ENCODE measurements around the gene ASIC3.

The ASIC3 gene

DNA sequence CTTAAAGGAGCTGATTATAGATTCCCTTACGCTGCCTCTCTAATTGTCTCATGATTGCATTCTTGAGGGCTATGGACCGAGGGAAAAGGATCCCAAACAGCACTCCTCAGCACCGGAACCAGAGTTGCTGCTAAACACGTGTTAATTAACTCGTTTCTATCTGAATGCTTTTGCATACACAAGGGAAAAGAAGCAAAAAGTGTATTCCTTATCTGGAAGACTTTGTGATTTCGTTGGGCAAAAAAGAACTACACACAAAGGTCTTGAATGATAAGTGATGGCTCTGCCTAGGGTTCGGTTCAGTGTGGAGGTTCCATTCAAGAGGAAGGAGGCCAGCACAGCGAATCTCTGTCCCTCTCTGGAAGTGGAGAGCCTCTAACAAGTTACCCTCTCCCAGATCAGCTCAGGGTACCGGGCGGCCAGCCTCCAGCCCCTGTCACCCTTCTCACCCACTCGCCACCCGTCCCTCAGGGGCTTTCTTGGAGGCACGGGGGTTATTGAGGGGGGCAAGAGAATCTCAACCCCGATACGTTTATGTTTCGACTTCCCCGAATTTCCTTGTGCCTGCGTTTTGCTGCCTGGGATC lies 10.5 kb downstream of the ASIC3 start:
- DNase-seq: no peak

DNA sequence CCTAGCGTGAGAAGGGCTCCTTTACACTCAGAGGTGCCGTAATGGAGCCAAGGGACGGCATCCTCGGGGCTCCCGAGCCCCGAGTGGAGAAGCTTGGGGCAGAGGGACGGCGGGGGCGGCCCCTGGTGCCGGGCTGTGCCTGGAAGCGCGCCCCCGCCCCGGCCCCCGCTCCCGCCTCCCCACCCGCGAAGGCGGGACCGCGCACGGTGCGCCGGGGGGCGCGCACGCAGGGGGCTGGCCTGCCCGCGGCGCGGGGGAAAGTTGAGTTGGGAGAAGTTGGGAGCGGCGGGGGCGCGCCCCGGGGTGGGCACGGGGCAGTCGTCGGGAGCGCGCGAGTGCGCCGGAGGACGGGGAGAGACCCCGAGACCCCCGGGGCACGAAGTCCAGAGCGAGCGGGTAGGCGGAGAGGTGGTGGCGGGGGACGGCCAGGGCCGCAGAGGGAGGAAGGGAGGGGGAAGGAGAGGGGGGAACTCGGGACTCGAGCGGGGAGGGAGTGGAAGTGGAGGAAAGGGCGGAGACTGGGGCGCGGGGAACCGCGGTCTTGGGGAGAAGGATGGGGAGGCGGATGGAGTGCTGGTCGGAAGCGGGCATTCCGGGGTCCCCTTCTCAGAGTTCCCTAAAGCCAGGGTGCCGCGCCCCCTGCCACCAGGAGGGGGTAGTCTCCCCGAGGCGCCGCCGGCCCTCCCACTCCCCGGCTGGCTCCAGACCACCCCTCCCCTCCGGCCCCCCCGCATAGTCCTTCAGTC lies 11.2 kb downstream of the ASIC3 start, which contains the start of gene SLC4A2:
TSS of gene SLC4A2 (plus strand) at position 223 of the 746 bp plus-strand sequence. CDS start 2,399 bp downstream, outside the sequence.
- peak; percentile 12 to 59 for DNase-seq

DNA sequence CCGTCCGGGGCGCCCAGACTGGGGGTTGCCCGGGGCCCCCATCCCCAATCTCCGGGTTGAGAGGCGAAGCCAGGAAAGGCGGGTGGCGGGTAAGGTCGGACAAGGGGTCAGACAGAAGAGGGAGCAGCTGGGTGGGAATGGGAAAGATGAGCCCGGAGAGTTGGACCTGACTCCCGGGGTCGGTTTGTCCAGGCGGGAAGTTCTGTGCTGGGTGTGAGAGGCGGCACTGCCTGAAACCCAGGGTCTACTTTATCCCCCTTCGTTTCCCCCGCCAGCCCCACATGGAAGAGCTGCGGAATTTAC lies 11.7 kb downstream of the ASIC3 start:
- no peak for DNase-seq

DNA sequence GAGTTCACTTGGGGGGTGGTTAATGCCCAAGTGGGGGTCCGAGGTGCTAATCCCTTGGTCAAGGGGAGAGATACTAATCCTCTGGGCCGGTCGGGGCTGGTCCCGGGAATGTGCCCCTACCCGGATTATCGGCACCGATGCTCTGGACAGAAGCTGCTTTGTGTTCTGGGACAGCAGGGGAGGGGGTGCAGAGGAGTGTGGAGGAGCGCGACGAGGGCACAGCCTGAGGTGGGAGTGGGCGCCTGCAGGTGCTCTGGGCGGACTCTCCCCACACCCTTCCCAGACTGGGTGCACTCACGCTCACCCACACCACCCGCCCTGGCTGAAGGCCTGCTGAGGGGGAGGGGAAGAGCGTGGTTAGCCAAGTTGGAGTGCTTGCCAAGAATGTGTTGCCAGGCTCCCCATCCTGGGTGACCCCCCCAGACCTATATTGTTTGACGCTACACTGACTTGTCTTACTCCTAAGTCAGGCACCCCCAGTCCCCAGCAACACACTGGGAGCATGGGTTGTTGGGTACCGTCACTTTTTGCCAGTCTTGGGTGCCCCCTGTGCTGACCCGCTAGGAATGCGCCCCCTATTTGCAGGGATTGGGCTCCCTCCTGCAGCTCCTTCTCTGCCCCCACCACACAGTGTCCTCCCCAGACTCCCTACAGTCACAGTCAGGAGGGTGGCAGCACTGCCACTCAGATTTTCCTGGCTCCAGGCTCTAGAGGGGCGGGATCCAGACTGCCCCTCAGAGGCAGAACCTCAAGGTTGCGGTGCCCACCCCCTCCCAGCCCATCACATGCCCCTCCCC lies 12.3 kb downstream of the ASIC3 start:
- DNase-seq: no peak

DNA sequence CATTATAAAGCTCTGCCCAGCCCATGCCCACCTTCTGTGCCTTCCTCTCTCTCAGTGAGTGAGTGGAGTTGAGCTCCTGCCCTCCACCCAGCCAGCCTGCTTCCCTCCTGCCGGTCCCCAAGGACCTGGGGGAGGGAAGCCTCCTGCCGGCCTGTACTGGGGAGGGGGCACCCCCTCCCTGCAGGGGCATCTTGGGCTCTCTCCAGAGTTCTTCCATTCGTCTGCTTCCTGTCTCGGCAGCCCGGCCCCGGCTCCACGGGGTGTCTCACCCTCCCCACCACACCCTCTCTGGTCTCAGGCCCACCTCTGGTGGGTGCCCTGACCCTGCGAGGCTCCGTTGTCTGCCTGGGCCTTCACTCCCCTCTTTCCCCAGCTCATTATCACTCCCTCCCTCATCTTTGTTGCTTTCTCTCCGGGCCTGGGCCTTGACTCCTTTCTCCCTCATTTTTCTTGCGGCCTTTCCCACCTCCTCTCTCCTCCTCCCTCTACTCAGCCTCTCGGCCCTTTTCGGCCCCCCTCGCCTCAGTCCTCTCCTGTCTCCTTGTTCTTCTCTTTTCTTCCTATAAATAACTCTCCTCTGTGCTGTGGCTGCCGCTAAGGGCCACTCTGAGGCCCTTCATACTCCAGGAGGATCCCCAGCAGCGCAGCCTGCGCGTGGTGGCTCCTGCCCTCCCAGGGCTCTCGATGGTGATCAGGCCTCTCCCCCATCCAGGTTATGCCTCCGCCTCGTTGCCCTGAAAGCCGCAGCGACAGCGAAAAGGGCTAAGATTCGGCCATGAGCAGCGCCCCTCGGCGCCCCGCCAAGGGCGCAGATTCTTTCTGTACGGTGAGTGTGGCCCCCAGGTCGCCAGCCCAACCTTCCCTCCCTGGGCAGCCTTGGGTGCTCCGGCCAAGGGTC lies 13.1 kb downstream of the ASIC3 start:
- DNase-seq: no peak

DNA sequence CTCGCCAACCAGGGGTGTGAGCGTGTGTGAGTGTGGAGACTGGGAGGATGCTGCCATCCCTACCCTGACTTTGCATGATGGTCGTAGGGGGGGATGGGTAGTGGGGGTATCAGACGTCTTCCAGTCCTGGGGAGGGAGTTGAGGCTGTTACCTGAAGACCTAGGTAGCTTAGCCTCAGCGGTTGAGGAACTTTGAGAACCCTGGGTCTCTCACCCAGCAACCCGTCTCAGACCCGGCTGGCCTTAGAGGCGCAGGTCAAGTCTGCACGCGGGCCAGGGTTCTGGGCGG lies 13.7 kb downstream of the ASIC3 start:
- DNase-seq: no peak

DNA sequence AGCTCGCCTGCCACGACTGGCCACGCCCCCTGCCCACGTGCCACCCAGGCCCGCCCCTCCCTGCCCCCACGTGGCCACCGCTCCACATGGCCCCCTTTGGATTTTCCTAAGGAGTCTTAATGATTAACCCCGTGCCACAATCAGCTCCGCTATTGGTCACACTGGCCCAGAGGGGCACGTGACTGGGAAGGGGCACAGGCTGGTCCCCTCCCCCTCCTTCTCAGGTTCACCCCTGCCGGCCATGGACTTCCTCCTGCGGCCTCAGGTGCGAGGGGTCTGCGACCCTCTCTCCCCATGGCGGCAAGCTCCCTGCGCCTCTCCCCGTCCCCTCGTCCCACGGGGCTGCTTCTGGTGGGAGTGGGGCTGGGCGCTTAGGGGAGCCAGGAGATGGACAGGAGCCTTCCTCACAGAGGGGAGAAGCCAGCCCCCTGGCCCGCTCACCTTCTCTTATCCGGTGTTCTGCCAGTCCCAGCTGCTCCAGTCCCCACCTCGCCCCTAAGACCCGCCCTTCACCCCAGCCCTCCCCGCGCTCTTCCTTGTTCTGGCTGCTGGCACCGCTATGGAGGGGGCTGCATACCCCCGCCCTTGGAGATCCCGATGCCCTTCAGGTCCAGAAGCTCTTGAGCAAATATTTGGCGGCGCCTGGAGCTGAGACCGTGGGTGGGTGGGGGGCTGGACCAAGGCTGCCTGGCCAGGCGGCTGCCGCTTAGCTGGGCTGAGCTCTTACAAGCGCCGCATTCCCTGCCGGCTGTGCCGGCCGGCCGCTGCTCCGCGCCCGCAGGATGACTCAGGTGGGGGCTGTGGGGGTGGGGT lies 14.3 kb downstream of the ASIC3 start:
- peak; percentile 36 to 70 for DNase-seq

DNA sequence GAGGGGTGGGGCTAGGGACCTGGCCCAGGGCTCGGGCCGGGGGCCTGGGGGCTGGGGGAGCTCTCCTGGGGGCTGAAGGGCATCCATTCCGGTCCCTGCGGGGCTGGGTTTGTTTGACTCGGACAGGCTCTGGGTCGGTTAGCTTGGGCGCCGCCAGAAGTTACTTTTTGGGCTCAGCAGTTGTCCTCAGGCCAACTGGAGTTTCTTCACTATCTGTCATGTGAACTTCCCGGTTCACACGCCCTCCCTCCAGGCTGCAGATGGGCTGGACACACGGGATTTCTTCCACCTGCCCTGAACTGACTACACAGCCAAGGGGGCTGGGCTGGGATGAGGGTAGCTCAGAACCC lies 14.9 kb downstream of the ASIC3 start:
- no peak for DNase-seq

DNA sequence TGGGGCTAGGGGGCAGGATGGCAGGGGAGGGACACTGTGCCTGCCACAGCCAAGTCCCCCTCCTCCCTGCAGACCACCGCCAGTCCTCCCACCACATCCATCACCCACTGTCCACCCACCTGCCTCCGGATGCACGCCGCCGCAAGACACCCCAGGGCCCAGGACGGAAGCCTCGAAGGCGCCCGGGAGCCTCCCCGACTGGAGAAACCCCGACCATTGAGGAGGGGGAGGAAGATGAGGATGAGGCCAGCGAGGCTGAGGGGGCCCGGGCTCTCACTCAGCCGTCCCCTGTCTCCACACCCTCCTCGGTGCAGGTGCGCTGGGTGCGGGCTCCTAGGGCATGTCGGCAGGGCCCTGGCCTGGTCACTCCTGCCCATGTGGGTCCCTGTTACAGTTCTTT lies 16.1 kb downstream of the ASIC3 start:
- DNase-seq: no peak

DNA sequence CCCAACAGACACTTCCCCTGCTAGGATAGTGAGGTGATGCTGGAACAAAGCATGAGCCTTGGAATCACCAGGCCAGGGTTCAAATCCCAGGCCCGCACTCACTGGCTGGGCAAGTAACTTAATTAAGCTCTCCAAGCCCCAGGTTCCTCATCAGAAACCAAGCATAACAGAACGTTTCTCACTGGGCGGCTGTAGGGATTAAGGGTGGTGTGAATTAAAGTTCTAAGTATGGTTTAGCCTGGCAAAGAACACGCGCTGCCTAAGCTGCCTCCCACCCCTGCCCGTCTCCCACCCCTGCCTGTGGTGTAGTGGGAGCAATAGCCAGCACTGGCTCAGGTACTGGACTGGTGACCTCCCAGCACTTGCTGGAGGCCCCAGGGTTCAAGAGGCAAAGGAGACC lies 16.7 kb downstream of the ASIC3 start:
- DNase-seq: no peak

DNA sequence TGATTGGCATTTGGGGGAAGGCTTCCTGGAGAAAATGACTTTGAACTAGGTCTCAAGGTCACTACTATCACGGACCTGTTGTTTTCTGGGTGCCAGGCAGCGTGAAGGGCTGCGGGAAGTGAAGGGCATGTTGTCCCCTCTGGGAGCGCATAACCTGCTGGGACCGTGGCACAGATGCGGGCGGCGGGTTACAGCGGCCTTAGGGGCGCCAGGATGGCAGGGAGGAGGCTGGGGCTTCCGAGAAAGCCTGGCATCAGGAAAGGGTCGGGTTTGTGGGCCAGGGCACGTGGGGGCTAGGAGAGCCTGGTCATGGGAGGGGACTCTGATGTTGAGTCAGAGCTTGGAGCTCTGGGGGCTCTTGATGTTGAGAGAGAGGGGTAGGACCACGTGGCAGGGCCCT lies 17.2 kb downstream of the ASIC3 start:
- no peak for DNase-seq

DNA sequence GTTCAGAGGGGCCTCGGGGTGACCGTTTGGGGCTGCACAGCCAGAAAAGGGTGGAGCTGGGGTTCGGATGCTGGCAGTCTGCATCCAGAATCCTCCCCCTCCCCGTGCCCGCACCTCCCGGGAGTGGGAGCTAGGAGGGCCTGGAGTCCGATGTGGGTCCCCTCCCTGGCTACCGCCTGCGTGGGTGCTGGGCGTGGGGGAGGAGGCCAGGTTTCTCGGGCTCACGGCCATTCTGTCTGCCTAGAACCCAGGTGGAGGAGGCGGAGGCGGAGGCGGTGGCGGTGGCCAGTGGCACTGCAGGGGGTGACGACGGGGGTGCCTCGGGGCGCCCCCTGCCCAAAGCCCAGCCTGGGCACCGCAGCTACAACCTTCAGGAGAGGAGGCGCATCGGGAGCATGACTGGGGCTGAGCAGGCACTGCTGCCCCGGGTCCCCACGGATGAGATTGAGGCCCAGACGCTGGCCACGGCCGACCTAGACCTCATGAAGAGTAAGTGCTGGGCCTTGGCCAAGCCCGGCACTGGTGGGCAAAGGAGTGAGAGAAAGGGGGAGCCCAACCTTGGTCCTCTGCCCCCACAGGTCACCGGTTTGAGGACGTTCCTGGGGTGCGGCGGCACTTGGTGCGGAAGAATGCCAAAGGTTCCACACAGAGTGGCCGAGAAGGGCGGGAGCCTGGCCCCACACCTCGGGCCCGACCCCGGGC lies 18.1 kb downstream of the ASIC3 start:
- no peak for DNase-seq

DNA sequence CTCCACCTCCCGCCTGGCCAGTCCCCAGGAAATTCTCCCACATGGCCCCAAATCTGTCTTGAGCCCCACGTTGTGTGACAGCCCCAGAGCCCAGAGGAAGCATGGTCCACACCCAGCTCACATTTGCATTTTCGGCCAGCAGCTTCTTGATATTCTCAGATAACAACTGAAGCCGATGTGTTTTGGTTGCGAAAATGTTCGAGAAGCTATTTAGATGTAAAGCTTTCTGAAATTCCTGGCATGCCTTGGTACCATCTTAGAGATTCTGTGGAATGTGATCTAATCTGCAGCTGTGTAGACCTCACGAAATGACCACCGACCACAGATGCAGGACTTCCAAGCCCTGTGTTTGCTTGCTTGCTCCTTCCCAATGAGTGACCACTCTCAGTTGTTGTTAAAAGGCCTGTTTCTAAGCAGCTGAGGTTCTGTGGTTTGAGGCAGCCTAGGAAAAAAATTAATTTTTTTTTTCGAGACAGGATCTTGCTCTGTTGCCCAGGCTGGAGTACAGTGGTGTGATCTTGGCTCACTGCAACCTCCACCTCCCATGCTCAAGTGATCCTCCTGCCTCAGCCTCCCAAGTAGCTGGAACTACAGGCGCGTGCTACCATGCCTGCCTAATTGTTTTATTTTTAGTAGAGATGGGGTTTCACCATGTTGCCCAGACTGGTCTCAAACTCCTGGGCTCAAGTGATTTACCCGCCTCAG lies 19.9 kb downstream of the ASIC3 start:
- DNase-seq: no peak

DNA sequence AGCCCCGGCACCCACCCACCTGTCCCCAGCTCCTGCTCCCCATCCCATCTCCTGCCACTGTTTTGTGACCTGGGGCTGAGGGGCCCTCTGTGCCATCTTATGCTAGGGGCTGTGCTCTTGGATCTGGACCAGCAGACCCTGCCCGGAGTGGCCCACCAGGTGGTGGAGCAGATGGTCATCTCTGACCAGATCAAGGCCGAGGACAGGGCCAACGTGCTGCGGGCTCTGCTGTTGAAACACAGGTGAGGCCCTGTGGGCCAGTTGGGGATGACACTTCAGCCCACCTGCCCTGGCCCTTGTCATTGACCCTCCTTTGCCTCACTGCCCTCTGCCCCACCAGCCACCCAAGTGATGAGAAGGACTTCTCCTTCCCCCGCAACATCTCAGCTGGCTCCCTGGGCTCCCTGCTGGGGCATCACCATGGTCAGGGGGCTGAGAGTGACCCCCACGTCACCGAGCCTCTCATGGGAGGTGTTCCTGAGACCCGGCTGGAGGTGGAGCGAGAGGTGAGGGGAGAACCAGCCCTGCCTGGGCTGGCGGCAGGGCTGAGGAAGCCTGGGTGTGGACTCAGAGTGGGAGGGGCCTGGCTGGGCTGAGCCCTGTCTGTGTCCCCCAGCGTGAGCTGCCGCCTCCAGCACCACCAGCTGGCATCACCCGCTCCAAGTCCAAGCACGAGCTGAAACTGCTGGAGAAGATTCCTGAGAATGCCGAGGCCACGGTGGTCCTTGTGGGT lies 21.7 kb downstream of the ASIC3 start:
- no peak for DNase-seq

DNA sequence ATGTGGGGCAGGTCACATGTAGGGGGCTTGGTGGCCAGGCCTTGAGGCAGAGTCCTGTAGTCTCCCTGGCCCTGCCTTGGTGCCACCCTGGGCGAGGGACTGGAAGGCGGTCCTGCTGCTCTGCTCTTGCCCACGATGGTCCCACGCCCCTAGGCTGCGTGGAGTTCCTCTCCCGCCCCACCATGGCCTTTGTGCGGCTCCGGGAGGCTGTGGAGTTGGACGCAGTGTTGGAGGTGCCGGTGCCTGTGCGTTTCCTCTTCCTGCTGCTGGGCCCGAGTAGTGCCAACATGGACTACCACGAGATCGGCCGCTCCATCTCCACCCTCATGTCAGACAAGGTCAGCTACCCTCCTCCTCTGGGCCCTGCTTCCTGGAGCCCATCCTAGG lies 22.2 kb downstream of the ASIC3 start:
- DNase-seq: no peak

DNA sequence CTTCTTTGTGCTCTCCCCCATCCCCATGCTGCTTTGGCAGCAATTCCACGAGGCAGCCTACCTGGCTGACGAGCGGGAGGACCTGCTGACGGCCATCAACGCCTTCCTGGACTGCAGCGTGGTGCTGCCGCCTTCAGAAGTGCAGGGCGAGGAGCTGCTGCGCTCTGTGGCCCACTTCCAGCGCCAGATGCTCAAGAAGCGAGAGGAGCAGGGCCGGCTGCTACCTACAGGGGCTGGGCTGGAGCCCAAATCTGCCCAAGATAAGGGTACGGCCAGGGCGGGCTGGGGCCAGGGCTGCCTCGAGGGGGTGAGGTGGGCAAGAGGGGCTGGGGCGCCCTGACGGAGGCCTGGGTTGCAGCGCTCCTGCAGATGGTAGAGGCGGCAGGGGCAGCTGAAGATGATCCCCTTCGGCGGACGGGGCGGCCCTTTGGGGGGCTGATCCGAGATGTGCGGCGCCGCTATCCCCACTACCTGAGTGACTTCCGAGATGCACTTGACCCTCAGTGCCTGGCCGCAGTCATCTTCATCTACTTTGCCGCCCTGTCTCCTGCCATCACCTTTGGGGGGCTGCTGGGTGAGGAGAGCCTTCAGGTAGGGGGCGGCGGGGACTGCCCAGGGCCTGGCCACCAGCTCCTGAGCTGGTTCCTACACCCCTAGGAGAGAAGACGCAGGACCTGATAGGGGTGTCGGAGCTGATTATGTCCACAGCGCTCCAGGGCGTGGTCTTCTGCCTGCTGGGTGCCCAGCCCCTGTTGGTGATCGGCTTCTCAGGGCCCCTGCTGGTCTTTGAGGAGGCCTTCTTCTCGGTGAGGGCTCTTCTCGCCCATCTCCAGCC lies 22.9 kb downstream of the ASIC3 start:
- DNase-seq: no peak

DNA sequence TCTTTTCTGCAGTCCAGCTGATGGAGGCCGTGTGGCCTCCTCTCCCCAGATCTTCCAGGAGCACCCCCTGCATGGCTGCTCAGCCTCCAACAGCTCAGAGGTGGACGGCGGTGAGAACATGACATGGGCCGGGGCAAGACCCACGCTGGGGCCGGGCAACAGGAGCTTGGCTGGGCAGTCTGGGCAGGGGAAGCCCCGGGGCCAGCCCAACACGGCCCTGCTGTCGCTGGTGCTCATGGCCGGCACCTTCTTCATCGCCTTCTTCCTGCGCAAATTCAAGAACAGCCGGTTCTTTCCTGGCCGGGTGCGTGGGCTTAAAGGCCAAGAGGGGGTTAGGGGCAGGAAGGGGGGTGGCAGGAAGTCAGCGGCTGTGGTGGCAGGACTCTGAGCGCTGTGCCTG lies 25.7 kb downstream of the ASIC3 start:
- no peak for DNase-seq

DNA sequence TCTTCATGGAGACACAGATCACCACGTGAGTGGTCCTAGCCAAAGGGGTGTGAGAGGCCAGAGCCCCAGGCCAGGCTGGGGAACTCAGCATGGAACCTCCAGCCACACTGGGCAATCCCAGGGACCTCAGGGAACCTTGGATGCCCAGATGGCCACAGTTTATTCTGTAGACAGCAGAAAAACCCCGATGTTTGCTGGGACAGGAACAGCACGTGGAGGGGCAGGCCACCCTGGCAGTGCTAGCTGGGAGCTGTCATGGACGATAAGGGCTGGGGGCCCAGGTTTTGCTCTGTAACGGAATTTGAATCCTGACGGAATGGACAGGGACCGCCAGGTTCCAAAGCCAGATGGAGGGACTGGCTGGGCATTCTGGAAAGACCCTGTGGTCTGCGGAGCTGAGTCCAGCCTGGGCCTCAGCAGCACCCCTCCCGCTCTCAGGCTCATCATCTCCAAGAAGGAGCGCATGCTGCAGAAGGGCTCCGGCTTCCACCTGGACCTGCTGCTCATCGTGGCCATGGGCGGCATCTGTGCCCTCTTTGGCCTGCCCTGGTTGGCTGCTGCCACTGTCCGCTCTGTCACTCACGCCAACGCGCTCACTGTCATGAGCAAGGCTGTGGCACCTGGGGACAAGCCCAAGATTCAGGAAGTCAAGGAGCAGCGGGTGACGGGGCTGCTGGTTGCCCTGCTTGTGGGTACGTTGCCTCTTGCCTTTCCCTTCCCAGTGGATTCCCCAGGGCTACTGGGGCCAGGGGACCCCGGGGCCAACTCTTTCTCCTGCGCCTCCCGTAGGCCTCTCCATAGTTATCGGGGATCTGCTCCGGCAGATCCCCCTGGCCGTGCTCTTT lies 26.7 kb downstream of the ASIC3 start:
- no peak for DNase-seq

DNA sequence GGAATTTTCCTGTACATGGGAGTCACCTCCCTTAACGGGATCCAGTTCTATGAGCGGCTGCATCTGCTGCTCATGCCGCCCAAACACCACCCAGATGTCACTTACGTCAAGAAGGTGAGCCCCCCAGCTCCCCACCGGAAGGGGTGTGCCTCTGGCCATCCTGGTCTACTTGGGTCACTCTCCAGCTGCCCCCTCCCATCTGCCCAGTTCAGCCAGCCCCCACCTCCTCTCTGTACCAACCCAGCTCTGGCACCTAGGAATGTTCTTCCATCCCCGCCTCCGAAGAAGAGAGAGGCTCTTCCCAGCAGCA lies 27.3 kb downstream of the ASIC3 start:
- no peak for DNase-seq

Measured in SHP77 (cell line).